Heart right ventricle (tissue), 16 donors: ENCODE data around the gene SHC1. TPM values are rescaled to one million over a fixed set of nuclear protein-coding genes. Genes with fewer than 3 reads are reported as not detected.

ENCODE experiments used
- ATAC-seq, 8 donors: fragments of 200-7000 bp; cut with Tn5 transposase; one replicate each; pipeline ENCODE4 v1.9.1; 2020; ENCODE audit warnings: mild to moderate bottlenecking in 8 of 8, moderate library complexity in 8 of 8, moderate number of reproducible peaks in 1 of 8
- DNase-seq, 2 donors: peaks; one replicate each; pipeline ENCODE4 v3.0.0-alpha.2; 2020
- H3K27ac ChIP-seq, 10 donors: fragments of 200-600 bp; sonication (generic) in 2 of 10; one replicate each; pipeline versions ENCODE4 v1.5.0 to v1.8.0; 2020 to 2022; ENCODE audit warnings: mild to moderate bottlenecking in 3 of 10
- H3K27me3 ChIP-seq, 7 donors: fragments of 200-600 bp; one replicate each; pipeline ENCODE4 v1.8.0; 2021 to 2022; ENCODE audit warnings: mild to moderate bottlenecking in 2 of 7
- H3K36me3 ChIP-seq, 9 donors: fragments of 200-600 bp; sonication (generic) in 1 of 9; one replicate each; pipeline versions ENCODE4 v1.5.0 to v1.8.0; 2020 to 2022; ENCODE audit warnings: mild to moderate bottlenecking in 2 of 9
- H3K4me1 ChIP-seq, 9 donors: fragments of 200-600 bp; sonication (generic) in 1 of 9; one replicate each; pipeline versions ENCODE4 v1.5.0 to v1.8.0; 2020 to 2022; ENCODE audit warnings: mild to moderate bottlenecking in 4 of 9
- H3K4me3 ChIP-seq, 10 donors: fragments of 200-600 bp; sonication (generic) in 2 of 10; one replicate each; pipeline versions ENCODE4 v1.5.0 to v1.8.0; 2020 to 2022; ENCODE audit warnings: mild to moderate bottlenecking in 7 of 10, moderate library complexity in 2 of 10
- H3K9me3 ChIP-seq, 11 donors: fragments of 200-600 bp in 10 of 11; sonication (generic) in 2 of 11; one replicate each; pipeline versions ENCODE4 v1.5.0 to v1.8.0; 2013 to 2022; ENCODE audit warnings: mild to moderate bottlenecking in 2 of 11, control low read depth in 1 of 11, moderate library complexity in 1 of 11
- CTCF ChIP-seq, 9 donors: fragments of 200-600 bp; sonication (generic) in 2 of 9; IDR thresholded peaks; one replicate each; pipeline versions ENCODE4 v1.5.0 to v1.8.0; 2021 to 2022; ENCODE audit warnings: antibody characterized with exemption in 9 of 9, mild to moderate bottlenecking in 5 of 9, moderate library complexity in 1 of 9
- WGBS, 2 donors: extraction: QIAGEN DNeasy Blood & Tissue Kit; methylation state at CpG; one replicate each; pipeline ENCODE4 v1.1.7; 2013; ENCODE audit warnings: inconsistent platforms in 1 of 2; 5-methylcytosine and 5-hydroxymethylcytosine counted together
- intact Hi-C, 10 donors: fragments of 100-400 bp; cut with DNase I; formaldehyde crosslinking; loops; one replicate each; pipeline versions ENCODE4 v1.11.1 to v1.14.2; 2022
- polyA plus RNA-seq, 2 donors: library from polyadenylated mRNA; stranded (reverse); fragments of 200-250 nt; gene quantifications; one replicate each; pipeline ENCODE4 v1.2.3, GENCODE V29; 2013
- total RNA-seq, 10 donors: library from RNA; stranded (reverse); fragmentation: NEBNext Ultra II Directional in 3 of 10; extraction: Animal tissue kit (Norgen Biotek cat#: 25700) in 3 of 10; gene quantifications; one replicate each; pipeline versions ENCODE4 v1.2.1 to v1.2.4, GENCODE V29; 2021 to 2023
- donor health status: Arrhythmogenic right ventricular cardiomyopathy.
- donor health status: ischemic (EF 13 %, LVEDD 7.1; RV severe dilation, severe dysfunction).
- donor health status: healthy with polysubstance abuse.
- donor health status: DM: no; HTN: yes; CAD: no.
- donor health status: DM: no; HTN: no; CAD: no.
- donor health status: ischemic (EF 25% LVEDD 6.9; RV normal size, moderate dysfunction).
- donor health status: ischemic (EF 25% LVEDD 5.7; RV mildly dilated, moderate dysfunction).
- donor health status: healthy.
- donor health status: DM: yes; HTN: yes; CAD: no.
- donor health status: Ischemic cardiomyopathy.
- donor health status: ischemic (EF 35%, LVEDD 5.7; RV mildly dilated, moderate dysfunction).
- donor health status: nonischemic (EF 11% LVEDD 7.7; RV severe dilation, severe dysfunction).
- donor health status: DM: yes; HTN: yes; CAD: no.
- donor health status: PGD.
- donor health status: ischemic (EF 29% LVEDD 5.4; RV normal size, mild dysfunction).
- donor health status: nonischemic (EF 23%, LVEDD 6.1; RV moderate dilation, normal function).

Gene SHC1
- total and polyA plus RNA-seq, 12 donors: 35.6 to 95.7 (median 57.7) TPM

- no peaks in the 10 kb centered on the region for H3K27me3 ChIP-seq
- intact Hi-C loops: loop anchor here in 6 of 10 donors (5.0 to 10.0 kb wide), 6 partner anchors 34 to 64 kb away; partner anchors contain the start of genes PBXIP1 (in 2 of the 6), ADAM15 (in 1 of the 6), CKS1B (in 1 of the 6) and PYGO2 (in 1 of the 6)
- H3K4me1 ChIP-seq: peaks cover 9 to 49% (median 15%) of the 10 kb centered on the region in 9 donors
- H3K27ac ChIP-seq: no peak overlapping the region
- WGBS, 2 donors: 90% methylated on average over 8 of the region's 8 CpGs
- ATAC-seq (no peak), DNase-seq (no peak)
- TF ChIP-seq CTCF (IDR thresholded peaks at IDR 0.05): no peak
- no peaks in the 10 kb centered on the region for H3K9me3 ChIP-seq
- peaks cover 0 to 31% (median 9%) of the 10 kb centered on the region in 9 donors for H3K36me3 ChIP-seq
- H3K4me3 ChIP-seq: no peak overlapping the region
These were observed 48.2 kb upstream of the SHC1 start for GRCh38 chr1:155018617-155019348.

GRCh38 chr1:155017946-155018316 lies 47.4 kb upstream of the SHC1 start:
- H3K9me3 ChIP-seq: no peaks in the 10 kb centered on the region
- DNase-seq (no peak), ATAC-seq (peak in 3 of 8 donors; percentile 1)
- TF ChIP-seq CTCF (IDR thresholded peaks at IDR 0.05): no peak
- 51 to 56% methylated on average over 6 of the region's 6 CpGs for WGBS, 2 donors
- H3K4me3 ChIP-seq: peak overlapping the region in 9 of 10 donors; percentile 31 to 64 (median 57)
- H3K4me1 ChIP-seq: peaks cover 12 to 55% (median 20%) of the 10 kb centered on the region in 9 donors
- intact Hi-C loops: loop anchor here in 7 of 10 donors (1.0 to 10.0 kb wide), 8 partner anchors 17 to 63 kb away; partner anchors contain the start of genes PBXIP1 (in 2 of the 7), PYGO2 (in 2 of the 7), ADAM15 (in 1 of the 7) and CKS1B (in 1 of the 7)
- no peaks in the 10 kb centered on the region for H3K27me3 ChIP-seq
- H3K27ac ChIP-seq: peak overlapping the region; percentile 78 to 91 (median 85)
- H3K36me3 ChIP-seq: peaks cover 0 to 33% (median 9%) of the 10 kb centered on the region in 9 donors

- intact Hi-C loops: loop anchor here in 7 of 10 donors (1.0 to 10.0 kb wide), 8 partner anchors 16 to 62 kb away; partner anchors contain the start of genes PBXIP1 (in 2 of the 7), PYGO2 (in 2 of the 7), ADAM15 (in 1 of the 7) and CKS1B (in 1 of the 7)
- Histone ChIP-seq H3K36me3 (peaks cover 0 to 35% (median 9%) of the 10 kb centered on the region in 9 donors), H3K27ac (peak overlapping the region; percentile 78 to 91 (median 85)), H3K9me3 (no peaks in the 10 kb centered on the region), H3K4me1 (peaks cover 12 to 55% (median 27%) of the 10 kb centered on the region in 9 donors), H3K27me3 (no peaks in the 10 kb centered on the region), H3K4me3 (peak overlapping the region in 9 of 10 donors; percentile 31 to 64 (median 57))
- peak; percentile 88 to 89 for DNase-seq
- 4 to 5% methylated on average over 45 to 48 of the region's 49 CpGs for WGBS, 2 donors
- peak; percentile 88 to 95 (median 92) for ATAC-seq
- TF ChIP-seq CTCF (IDR thresholded peaks at IDR 0.05): peak; percentile 97 to 100 (median 98)
These were observed 46.7 kb upstream of the SHC1 start for GRCh38 chr1:155017041-155017945.
